ENCODE data around the gene VPS51. TPM values are rescaled to one million over a fixed set of nuclear protein-coding genes. Genes with fewer than 3 reads are reported as not detected.
A peak's percentile ranks its signal among the peaks of the same experiment; 100 is the strongest.

The VPS51 gene
- total and polyA plus RNA-seq, 2 of the 13 experiments (the other 11 are each of a cell fraction or from before 2014, with no cell fraction given): 76.3 to 90.6 TPM

DNA sequence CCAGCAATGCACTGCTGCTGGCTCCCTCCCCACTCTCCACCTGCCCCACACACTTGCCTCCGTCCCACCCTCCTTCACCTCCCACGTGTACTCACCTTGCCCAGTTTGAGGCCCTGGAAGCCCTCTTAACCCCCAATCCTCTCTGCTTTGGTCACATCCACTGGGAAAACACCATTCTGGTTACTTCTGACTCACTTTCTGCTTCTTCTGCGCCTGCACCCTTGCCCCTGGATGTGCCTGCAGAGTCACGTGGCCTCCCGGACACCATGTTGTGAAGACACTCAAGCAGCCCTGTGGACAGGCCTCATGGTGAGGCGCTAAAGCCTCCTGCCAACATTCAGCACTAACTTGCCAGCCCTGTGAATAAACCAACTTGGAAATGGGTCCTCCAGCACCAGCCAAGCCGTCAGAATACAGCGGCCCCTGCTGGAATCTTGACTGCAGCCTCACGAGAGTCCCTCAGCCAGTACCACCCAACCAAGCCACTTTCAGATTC, 35.1 kb upstream of the VPS51 start (continued):
- TF ChIP-seq, protein P1, sequence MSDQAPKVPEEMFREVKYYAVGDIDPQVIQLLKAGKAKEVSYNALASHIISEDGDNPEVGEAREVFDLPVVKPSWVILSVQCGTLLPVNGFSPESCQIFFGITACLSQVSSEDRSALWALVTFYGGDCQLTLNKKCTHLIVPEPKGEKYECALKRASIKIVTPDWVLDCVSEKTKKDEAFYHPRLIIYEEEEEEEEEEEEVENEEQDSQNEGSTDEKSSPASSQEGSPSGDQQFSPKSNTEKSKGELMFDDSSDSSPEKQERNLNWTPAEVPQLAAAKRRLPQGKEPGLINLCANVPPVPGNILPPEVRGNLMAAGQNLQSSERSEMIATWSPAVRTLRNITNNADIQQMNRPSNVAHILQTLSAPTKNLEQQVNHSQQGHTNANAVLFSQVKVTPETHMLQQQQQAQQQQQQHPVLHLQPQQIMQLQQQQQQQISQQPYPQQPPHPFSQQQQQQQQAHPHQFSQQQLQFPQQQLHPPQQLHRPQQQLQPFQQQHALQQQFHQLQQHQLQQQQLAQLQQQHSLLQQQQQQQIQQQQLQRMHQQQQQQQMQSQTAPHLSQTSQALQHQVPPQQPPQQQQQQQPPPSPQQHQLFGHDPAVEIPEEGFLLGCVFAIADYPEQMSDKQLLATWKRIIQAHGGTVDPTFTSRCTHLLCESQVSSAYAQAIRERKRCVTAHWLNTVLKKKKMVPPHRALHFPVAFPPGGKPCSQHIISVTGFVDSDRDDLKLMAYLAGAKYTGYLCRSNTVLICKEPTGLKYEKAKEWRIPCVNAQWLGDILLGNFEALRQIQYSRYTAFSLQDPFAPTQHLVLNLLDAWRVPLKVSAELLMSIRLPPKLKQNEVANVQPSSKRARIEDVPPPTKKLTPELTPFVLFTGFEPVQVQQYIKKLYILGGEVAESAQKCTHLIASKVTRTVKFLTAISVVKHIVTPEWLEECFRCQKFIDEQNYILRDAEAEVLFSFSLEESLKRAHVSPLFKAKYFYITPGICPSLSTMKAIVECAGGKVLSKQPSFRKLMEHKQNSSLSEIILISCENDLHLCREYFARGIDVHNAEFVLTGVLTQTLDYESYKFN (CRISPR knock-in tag; conservative IDR thresholded peaks at IDR 0.05): no peak
- TF ChIP-seq, protein P2, sequence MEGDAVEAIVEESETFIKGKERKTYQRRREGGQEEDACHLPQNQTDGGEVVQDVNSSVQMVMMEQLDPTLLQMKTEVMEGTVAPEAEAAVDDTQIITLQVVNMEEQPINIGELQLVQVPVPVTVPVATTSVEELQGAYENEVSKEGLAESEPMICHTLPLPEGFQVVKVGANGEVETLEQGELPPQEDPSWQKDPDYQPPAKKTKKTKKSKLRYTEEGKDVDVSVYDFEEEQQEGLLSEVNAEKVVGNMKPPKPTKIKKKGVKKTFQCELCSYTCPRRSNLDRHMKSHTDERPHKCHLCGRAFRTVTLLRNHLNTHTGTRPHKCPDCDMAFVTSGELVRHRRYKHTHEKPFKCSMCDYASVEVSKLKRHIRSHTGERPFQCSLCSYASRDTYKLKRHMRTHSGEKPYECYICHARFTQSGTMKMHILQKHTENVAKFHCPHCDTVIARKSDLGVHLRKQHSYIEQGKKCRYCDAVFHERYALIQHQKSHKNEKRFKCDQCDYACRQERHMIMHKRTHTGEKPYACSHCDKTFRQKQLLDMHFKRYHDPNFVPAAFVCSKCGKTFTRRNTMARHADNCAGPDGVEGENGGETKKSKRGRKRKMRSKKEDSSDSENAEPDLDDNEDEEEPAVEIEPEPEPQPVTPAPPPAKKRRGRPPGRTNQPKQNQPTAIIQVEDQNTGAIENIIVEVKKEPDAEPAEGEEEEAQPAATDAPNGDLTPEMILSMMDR (CRISPR knock-in tag; IDR thresholded peaks at IDR 0.05): peak; percentile 71
- TF ChIP-seq ZNF781 (CRISPR knock-in tag; IDR thresholded peaks at IDR 0.05; ENCODE audit: borderline replicate concordance, not compliant biosample characterization): no peak
- TF ChIP-seq, protein P3, sequence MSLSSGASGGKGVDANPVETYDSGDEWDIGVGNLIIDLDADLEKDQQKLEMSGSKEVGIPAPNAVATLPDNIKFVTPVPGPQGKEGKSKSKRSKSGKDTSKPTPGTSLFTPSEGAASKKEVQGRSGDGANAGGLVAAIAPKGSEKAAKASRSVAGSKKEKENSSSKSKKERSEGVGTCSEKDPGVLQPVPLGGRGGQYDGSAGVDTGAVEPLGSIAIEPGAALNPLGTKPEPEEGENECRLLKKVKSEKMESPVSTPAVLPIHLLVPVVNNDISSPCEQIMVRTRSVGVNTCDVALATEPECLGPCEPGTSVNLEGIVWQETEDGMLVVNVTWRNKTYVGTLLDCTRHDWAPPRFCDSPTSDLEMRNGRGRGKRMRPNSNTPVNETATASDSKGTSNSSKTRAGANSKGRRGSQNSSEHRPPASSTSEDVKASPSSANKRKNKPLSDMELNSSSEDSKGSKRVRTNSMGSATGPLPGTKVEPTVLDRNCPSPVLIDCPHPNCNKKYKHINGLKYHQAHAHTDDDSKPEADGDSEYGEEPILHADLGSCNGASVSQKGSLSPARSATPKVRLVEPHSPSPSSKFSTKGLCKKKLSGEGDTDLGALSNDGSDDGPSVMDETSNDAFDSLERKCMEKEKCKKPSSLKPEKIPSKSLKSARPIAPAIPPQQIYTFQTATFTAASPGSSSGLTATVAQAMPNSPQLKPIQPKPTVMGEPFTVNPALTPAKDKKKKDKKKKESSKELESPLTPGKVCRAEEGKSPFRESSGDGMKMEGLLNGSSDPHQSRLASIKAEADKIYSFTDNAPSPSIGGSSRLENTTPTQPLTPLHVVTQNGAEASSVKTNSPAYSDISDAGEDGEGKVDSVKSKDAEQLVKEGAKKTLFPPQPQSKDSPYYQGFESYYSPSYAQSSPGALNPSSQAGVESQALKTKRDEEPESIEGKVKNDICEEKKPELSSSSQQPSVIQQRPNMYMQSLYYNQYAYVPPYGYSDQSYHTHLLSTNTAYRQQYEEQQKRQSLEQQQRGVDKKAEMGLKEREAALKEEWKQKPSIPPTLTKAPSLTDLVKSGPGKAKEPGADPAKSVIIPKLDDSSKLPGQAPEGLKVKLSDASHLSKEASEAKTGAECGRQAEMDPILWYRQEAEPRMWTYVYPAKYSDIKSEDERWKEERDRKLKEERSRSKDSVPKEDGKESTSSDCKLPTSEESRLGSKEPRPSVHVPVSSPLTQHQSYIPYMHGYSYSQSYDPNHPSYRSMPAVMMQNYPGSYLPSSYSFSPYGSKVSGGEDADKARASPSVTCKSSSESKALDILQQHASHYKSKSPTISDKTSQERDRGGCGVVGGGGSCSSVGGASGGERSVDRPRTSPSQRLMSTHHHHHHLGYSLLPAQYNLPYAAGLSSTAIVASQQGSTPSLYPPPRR (CRISPR knock-in tag; IDR thresholded peaks at IDR 0.05; ENCODE audit: borderline replicate concordance): no peak
- TF ChIP-seq, protein P4, sequence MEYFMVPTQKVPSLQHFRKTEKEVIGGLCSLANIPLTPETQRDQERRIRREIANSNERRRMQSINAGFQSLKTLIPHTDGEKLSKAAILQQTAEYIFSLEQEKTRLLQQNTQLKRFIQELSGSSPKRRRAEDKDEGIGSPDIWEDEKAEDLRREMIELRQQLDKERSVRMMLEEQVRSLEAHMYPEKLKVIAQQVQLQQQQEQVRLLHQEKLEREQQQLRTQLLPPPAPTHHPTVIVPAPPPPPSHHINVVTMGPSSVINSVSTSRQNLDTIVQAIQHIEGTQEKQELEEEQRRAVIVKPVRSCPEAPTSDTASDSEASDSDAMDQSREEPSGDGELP (IDR thresholded peaks at IDR 0.05; ENCODE audit: borderline replicate concordance, low read depth): no peak
- 0 out of 2 replicates have a peak, but pooled peaks have one; percentile 10 for TF ChIP-seq HNF4A (CRISPR knock-in tag; IDR thresholded peaks at IDR 0.05)
- TF ChIP-seq, protein P5, sequence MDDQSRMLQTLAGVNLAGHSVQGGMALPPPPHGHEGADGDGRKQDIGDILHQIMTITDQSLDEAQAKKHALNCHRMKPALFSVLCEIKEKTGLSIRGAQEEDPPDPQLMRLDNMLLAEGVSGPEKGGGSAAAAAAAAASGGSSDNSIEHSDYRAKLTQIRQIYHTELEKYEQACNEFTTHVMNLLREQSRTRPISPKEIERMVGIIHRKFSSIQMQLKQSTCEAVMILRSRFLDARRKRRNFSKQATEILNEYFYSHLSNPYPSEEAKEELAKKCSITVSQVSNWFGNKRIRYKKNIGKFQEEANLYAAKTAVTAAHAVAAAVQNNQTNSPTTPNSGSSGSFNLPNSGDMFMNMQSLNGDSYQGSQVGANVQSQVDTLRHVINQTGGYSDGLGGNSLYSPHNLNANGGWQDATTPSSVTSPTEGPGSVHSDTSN (CRISPR knock-in tag; IDR thresholded peaks at IDR 0.05; ENCODE audit: borderline replicate concordance): no peak
- TF ChIP-seq ZNF30 (CRISPR knock-in tag; IDR thresholded peaks at IDR 0.05): no peak
- TF ChIP-seq JUNB (CRISPR knock-in tag; IDR thresholded peaks at IDR 0.05; ENCODE audit: borderline replicate concordance): no peak
- no peak for TF ChIP-seq SMAD1 (CRISPR knock-in tag; IDR thresholded peaks at IDR 0.05; ENCODE audit: borderline replicate concordance, low read depth)
- TF ChIP-seq CHD4 (IDR thresholded peaks at IDR 0.05; ENCODE audit: borderline replicate concordance, low read length): no peak
- TF ChIP-seq HIVEP1 (CRISPR knock-in tag; IDR thresholded peaks at IDR 0.05): no peak
- TF ChIP-seq, protein P6, sequence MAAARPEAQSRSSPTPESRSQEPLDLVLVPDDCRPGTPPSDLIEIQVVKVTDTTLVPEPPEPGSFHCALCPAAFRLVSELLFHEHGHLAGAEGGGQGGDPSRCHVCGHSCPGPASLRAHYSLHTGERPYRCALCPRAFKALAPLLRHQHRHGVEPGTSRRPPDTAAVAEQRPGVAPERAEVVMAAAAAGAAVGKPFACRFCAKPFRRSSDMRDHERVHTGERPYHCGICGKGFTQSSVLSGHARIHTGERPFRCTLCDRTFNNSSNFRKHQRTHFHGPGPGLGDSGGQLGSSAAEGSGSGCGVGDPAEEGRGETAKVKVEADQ (CRISPR knock-in tag; IDR thresholded peaks at IDR 0.05; ENCODE audit: borderline replicate concordance): no peak
- no peak for TF ChIP-seq GTF3A (CRISPR knock-in tag; conservative IDR thresholded peaks at IDR 0.05)
- no peak for TF ChIP-seq ZNF737 (CRISPR knock-in tag; IDR thresholded peaks at IDR 0.05; ENCODE audit: borderline replicate concordance)
